CD4-positive, alpha-beta T cell treated with Interferon gamma for 1 hour (primary cell): ENCODE results near the gene JAG2.
A peak's percentile ranks its signal among the peaks of the same experiment; 100 is the strongest.

Experiments used
- DNase-seq: peaks from one replicate; pipeline ENCODE4 v3.0.0-alpha.2; 2020

JAG2 gene

DNA sequence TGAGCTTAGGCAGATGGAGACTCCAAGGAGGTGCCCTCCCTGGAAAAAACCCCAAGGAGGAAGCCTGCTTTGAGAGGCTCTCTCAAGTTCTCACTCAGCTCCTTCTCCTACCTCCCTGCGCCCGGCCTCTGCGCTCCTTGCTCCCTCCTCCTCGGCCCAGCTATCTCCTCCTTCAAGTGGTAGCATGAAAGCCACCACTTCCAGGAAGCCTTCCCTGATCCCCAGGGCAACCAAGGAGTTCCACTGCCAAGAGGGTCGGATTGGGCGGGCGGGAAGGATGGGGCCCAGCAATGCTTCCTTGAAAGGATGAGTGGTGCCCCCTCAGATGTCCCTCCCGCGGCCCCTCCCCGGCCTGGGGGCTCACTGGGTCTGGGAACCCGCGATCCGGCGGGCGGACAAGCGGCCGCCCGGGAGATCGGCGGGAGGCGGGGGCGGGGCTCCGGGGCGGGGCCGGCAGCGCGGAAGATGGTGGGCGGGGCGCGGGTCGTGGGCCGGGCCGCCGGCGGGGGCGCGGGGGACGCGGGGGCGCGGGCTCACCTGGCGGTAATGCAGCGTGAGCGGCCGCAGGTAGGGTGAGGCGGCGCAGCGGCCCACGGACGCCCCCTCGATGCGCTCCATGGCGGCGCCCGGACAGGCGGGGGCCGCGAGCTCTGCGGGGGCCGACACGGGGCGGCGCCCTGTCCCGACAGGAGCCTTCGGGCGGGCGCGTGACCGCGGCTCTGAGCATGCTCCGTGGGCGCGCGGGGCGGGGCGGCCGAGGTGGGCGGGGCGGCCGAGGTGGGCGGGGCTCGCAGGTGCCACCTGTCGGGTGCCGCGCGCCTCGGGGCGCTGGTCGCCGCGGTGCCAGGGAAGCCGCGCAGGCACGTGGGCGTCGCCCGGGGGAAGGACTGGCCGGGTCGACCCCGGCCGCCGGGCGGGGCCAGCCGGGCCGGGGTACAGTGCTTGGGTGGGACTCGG is 12.3 kb upstream of the JAG2 start, which contains the start of gene NUDT14:
Gene NUDT14 (minus strand): TSS at position 721 of the 957 bp plus-strand sequence. CDS start 103 bp downstream, at position 618.
- peak; percentile 88 for DNase-seq

DNA sequence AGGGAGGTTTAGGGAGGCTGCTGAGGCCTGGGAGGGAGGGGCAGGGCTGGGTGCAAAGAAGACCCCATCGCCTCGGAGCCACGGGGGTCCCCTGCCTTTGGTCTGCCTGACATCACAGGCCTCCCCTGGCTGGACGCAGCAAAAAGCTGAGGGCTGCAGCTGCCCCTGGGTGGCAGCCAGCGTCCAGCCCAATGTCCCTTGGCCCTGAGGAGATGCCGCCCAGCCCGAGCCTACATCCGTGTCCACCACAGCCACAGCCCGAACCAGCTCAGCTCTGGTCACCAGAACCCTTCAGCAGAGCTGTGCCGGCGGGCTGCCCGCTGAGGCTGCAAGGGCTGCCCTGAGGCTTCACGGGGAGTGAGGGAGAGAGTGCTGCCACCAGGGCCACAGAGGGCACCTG is 10.6 kb upstream of the JAG2 start:
- DNase-seq, result no peak

DNA sequence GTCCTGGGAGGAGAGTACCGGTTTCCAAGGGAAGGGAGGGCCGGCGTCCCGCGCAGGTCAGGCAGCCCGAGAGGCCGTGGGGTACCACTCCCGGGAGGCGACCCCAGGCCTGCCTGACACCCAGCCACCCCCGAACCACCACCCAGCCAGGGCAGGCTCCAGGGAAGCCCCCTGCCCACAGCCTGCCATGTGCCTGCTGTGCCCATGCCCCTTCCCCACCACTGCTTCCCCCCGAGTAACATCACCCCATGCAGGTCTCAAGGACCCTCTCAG is 10.2 kb upstream of the JAG2 start:
- no peak for DNase-seq

DNA sequence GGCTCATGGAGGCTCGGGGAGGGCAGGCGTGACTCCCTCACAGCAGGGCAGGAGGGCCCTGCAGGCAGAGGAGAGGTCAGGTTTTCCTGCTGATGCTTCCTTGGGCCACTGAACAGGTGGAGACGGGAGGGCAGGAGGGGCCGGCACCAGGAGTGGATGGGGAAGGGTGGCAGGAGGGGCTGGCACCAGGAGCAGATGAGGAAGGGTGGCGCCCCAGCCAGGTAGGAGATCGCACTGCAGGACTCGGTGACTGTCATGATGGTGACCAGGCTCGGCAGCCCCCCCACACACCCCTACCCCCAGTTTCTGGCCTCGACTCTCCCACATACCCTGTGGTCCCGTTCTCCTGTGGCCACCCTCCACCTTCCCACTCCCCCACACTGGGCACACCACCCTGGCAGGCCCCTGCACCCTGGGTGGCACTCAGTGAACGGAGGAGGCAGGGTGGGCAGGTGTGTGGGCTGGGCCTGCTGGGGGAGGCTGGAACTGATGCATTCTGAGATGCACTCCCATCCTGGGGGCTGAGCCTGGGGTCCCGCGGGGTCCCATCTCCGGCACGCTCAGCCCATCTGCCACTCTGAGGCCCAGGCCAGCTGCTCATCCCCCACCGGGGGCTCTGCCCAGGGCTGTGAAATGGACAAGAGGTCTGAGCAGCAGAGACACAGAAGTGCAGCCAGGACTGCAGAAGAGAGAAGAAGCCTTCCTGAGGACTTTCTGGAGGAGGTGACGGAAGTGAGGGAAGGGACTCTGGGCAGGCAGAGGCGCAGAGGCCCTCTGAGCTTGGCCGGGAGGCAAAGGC is 9.7 kb upstream of the JAG2 start:
- no peak for DNase-seq

DNA sequence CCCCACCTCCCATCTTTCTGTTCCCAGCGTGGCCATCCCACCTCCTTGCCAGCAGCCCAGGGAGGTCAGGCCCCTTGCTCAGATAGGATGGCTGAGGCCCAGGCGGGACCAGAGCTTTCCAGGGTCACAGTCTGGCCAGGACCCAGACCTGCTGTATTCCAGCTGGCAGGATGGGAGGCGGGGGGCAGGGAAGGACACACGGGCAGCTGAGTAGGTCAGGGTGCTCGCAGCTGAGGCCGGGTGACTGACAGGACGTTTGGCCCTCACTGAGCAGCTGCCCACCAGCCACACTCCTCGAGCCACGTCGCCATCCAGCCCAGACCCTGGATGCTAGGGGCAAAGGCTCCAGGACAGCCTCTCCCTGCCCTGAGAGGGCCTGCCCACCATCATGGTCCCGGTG is 8.5 kb upstream of the JAG2 start:
- no peak for DNase-seq

DNA sequence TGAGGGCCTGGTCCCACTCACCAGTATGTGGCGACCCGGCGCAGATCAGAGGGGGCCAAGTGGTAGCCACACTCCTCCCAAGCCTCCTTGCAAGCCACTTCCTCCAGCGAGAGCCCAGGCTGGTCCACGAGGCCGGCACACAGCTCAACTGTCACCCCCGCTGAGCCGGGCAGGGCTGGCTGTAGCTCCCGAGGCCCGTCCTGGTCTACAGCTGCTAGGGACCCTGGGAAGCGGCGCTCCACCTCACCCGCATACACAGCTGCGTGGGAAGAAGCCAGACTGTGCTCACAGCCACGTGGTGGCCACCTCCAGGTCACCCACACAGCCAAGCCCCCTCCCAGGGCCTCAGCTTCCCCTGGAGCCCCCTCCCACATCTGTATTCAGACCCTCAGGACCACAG is 7.9 kb upstream of the JAG2 start:
- no peak for DNase-seq

DNA sequence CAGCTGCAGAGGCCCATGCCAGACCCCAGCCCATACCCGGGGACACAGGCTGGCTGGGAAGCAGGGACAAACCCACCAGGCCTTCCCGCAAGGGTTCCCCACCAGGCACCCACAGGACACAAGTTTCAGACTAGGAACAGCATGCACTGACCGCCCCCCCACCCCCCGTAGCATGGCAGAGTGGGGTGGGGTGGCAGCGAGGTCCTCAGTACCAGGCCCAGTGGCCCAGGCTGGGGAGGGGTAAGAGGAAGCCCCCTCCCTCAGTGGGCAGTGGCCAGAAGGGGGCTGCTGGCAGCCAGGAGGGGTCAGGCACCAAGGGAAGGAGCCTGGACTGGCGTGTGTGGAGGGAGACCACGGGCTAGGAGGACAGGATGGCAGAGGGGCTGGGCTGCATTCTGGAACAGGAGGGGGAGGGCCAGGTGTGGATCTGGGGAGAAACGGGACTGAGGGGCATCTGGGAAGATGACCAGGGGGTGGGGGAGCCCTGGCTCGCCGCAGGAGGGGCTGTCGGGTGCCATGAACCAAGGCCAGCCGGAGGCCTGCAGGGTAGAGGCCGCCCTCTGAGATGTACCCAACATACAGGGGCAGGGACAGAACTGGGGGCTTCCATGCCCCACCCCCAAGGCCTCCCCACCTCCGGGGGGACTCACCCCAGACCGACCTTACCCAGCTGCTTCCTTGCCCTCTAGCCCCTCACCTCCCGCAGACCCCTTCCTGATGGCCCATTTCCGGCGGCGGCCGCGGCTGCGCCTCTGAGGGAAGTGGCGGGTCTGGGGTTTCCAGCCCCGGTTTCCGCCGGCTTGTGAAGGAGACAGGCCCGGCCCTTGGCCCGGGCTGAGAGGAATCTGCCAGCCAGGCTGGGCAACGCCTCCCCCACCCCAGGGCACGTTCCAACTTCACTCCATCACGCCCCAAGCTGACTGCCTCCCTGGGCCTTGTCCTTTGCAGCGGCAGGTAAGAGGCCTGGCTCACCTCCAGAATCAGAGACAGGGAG is 5.6 kb upstream of the JAG2 start:
- peak; percentile 63 for DNase-seq

DNA sequence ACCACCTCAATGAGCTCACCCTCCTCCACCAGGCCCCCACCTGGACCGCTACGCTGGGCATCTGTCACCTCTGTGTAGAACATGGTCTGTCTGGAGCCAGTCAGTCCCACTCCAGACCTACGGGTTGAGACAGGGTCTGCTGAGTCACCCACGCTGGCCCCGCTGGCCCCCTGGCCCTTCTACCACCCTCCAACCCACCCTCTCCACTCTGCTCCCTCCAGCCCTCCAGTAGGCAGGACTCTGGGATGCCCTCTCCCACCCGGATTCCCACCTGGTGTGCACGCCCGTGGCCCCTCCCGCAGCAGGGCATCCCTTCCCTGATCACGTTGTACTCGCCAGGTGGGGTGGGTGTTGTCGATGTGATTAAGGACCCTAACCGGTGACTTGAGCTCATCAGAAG is 4.6 kb upstream of the JAG2 start:
- DNase-seq, result no peak

DNA sequence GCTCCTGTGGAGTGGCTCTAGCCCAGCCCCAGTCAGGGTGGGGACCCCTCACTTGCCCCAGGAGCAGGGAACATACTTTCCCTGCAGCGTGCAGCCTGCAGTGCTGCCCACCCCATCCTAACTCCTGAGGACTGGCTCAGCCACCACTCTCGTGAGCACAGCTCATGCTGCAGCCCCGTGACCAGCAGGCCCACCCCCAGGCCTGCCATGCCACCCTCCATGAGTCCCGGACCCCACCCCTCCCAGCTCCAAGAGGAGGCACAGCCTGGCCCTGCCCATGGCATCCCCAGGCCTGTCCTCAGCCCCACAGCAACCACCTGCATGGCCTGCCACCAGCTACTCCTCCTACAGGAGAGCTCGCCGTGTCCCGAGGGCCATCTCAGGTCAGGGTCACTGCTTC is 3.9 kb upstream of the JAG2 start:
- no peak for DNase-seq

DNA sequence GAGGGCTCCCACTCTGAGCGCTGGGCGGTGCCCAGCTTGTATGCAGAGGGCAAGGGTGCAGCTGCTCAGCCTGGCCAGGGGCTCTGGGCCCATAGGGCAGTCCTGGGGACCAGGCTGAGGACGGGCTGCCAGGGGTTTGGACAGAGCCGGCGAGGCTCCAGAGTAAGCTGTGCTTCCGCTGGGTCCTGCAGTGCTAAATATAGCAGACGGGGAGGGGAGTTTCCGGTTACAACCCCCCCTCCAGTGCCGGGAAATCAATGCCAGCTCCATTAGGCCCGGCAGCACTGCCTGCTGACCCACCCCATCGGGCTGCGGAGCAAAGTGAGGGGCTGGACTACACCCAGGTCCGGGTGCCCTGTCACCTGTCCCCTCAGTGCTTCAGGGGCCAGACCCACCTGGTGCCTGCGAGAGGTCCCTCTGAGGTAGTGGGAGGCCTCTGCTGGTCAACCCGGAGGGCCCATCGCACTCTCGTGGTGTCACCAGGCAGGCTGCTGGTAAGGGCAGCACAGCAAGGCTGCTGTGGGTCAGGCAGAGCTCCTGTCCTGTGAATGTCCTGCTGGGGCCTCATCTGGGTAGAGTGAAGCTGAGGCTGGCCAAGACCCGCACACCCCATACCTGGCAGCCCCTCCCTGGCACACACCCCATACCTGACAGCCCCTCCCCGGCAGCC is 2.6 kb upstream of the JAG2 start:
- DNase-seq, result no peak

DNA sequence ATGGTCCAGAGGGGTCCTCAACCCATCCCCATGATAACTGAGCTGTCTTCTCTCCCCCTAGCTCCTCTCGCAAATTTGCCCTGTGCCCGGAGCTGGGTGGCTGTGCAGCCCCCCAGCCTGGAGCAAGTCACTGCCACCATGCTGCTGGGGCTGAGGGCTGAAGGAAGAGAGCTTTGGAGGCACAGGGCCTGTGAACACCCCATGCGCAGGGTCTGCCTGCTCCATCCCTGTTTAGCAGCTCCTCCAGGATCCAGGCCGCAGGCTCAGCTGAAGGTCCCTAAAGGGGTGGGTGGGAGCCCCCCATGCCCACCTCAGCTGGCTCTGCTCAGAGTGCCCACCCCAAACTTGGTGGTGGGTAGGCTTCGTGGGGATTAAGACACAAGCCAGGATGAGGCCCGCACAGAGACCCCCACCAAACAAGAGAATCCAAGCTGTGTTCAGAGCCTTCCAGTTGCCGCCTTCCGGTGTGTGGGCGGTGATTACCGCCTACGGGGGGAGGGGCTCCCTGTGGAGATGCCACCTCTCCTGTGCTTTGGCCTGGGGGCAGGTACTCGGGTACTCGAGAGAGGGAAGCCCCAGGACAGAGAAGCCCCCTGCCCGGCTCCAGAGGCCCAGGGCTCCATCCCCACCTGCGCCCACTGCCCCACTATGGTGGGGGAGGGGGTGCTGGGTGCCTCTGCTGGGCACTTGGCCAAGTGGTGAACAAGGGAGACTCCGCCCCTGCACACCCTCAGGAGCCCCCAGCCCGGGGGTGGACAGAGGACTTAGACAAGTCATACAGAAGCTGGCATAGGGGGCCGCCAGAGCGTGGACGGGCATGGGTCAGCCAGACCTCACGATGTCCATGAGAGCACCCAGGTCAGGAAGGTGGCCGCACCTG is 1.4 kb upstream of the JAG2 start:
- no peak for DNase-seq

DNA sequence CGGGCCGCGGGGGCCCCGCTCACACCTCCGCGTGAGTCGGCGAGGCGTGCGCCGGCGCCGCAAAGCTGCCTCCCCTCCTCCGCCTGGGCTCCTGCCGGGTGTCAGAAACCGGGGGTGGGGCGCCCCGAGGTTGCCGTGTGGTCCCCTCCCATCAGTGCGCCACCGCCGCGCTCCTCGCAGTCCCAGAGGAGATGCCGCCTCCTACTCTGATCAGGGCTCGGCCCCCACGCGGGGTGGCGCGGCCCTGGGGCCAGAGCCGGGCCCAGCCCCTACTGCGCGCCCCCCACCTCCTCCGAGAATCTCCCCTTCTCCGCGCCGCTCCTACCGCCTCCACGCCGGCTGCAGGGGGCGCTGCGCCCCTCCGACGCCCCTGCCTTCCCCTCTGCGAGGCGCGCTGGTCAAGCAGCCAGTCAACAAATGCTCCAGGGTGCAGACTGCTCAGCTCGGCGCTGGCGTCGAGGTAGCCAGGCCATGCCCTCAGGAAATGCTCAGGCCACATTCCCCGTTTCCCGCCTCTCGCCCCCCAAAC is 467 bp upstream of the JAG2 start:
- no peak for DNase-seq

DNA sequence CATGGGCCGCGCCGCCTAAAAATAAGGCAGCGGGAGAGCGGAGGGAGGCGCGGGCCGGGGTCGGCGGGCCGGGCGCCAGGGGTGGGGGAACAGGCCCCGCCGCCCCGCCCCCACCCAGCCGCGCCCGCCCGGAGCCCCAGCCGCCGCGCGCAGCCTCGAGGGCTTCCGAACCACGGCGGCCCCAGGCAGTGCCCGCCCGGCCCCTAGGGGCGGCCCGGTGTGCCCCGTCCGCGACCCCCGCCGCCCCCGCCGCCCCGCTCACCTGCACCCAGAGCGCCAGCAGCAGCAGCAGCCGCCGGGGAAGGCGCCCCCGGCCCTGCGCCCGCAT is 519 bp downstream of the JAG2 start:
- no peak for DNase-seq

DNA sequence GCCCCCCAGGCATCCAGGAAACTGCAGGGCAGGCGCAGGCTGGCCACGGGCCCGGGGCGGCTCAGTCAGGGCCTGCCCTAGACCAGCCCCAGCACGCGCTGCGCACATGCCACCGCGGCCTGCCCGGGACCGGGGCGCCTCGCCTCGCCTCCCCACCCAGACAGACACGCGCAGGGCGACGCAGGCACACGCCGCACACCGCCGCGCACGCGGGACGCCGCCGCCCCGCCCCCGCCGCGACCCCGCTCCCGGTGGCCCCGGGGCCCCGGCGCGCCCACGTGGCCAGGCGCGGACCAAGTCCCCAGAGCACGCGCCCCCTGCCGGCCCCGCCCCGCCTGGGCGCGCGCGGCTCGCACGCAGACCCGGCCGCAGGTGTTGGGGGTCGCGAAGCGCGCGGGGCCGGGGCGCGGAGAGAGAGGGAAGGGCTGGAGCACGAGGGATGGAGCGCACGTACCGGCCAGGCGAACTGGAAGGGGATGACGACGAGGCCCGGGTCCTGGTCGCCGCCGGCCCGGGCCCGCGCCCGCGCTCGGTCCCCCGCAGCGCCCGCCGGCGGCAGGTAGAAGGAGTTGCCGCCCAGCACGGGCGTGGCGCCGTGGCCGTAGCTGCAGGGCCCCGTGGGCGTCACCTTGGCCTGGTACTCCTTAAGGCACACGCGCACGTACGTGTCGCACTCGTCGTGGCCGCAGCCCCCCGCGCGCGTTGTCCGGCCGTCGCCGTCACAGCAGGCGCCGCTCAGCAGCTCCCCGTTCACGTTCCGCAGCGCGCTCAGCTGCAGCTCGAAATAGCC is 1.1 kb downstream of the JAG2 start:
- DNase-seq, result no peak

DNA sequence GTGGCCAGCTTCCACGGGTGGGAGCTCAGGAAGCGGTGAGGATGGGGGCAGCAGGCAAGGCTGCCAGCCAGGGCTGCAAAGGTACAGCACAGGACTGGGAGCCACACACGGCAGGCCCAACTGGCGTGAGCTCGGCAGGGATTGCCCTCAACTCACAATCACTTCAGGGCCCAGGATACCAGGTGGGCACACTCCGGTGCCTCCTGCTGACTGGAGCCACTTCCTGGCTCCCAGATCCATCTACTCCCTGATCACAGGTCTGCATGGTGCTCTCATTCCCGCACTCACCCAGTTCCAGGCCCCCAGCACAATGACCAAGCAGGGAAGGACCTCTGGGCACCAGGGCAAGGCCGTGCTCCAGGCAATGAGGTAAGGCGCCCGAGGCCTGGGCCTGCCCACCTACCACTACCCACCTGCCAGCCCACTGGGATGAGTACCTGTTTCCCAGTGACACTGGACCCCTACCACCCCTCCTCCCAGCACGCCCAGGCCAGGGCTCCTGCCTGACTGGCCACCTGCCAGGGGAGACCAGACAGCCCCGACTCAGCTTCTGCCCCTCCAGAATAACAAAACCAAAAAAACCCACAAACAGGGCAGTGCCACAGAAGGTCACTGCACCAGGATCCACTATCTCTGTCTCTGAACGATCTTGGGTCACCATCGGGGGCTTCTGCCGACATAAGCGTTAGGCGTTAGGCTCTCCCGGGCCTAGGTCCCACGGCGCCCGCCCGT is 1.8 kb downstream of the JAG2 start:
- no peak for DNase-seq

DNA sequence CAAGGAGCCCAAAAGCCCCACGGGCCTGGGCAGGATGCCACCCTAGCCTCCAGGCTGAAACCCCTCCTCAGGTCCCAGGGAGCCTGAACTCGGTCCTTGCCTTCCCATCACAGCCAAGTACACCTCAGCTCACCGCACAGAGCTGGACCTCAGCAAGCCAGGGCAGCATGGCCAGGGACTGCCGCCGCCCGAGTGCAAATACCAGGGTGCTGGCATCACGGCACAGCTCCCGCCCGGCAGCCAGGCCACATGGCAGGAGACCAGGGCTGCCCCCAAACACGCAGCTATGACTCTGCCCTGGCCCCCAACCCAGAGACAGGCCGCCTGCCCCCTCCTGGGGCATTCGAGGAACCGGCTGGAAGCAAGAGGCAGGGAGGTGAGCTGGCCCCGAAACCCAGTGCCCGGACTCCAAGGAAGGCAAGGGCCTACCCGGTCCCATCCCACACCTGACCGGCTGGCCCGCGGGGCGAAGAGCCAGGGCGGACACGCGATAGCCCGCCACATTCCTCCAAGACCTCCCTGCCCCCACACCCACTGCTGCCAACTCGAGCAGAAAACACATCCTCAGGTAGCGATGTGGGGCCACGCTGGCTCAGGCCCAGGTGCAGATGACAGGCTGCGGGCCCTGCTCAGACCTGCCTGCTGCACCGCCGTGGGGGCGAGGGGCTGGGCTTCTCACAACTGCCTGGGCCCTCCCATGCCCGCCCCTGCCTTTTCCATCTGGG is 2.7 kb downstream of the JAG2 start:
- DNase-seq, result no peak

DNA sequence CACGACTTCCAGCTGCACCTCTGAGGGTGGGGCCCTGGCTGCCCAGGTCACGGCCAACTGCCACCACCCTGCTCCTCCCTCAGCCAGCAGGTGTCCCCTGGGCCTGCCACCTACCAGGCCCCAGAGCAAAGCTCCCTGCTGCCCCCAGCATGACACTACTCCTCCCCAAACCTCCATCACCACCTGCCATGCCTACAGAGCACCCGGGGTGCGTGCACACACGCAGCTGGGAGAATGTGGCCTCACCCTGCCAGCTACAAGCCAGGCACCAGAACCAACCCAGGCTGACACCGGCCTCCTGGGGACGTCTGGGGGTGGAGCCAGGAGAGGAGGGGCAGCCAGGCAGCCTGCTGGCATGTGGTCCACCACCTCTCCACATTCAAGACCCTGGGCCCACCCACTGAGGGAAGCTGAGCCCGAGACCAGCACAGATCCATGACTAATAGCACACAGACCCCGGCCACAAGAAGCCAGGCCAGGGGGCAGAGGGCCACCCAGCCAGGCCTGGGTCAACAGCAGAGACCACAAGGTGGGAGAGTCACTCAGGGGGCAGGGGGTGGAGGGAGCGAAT is 3.4 kb downstream of the JAG2 start:
- DNase-seq, result no peak

DNA sequence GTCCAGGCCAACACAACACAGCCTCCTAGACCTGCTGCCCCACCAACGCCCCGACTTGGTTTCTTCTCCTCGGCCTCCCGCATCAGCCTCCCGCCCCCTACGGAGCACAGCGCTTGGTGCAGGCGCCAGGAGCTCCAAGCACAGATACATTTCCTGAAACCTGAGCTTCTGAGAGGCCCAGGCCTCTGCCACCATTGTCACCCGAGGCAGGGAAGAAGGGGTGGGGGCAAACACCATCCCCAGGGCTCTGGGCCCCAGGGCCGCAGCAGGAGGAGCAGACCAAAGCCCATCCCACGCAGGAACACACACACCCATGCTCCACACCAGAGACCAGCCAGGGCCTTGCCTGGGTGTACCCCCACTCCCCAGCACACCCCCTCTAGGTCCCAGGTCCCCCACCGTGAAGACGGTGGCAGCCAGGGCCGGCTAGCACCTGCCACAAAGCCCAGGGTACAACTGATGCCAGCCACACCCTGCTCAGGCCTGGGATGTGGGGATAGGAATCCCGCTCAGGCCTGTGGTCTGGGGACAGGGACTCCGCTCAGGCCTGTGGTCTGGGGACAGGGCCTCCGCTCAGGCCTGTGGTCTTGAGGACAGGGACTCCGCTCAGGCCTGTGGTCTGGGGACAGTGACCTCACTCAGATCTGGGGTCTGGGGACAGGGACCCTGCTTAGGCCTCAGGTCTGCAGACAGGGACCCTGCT is 5.4 kb downstream of the JAG2 start:
- no peak for DNase-seq
